PC-9 (cell line): ENCODE measurements around the gene DIS3. TPM values are rescaled to one million over a fixed set of nuclear protein-coding genes. Genes with fewer than 3 reads are reported as not detected.
A peak's percentile ranks its signal among the peaks of the same experiment; 100 is the strongest.

ENCODE experiments used
- BruUV-seq: library from RNA; stranded (reverse); fragments of 400-500 nt; replicated peaks from 2 replicates; lab custom pipeline; 2021; lab: Mats Ljungman, UMichigan
- CTCF ChIA-PET: fragments of 300-600 bp; sonication (Branson Sonifier 250); formaldehyde crosslinking; loops from one replicate; lab custom pipeline; 2022; ENCODE audit warnings: antibody characterized with exemption; lab: Charles Lee
- POLR2A ChIA-PET: fragments of 300-600 bp; sonication (Branson Sonifier 250); formaldehyde crosslinking; loops from one replicate; lab custom pipeline; 2022; ENCODE audit warnings: antibody characterized with exemption; ENCODE audit not compliant: unreplicated experiment; lab: Charles Lee
- DNase-seq, 2 experiments: peaks; one replicate each; pipeline versions ENCODE4 v3.0.0 to v3.0.0-alpha.2; 2015 to 2022; ENCODE audit warnings: mixed read lengths in 1 of 2
- H2AFZ ChIP-seq: fragments of 200-600 bp; sonication (generic); 2 replicates; pipeline ENCODE4 v1.8.1; 2017; ENCODE audit warnings: antibody characterized with exemption
- H3F3A ChIP-seq: fragments of 200-600 bp; sonication (generic); 2 replicates; pipeline ENCODE4 v1.8.1; 2017; ENCODE audit warnings: antibody characterized with exemption, mild to moderate bottlenecking, low read depth; ENCODE audit not compliant: insufficient read depth
- H3K27ac ChIP-seq: fragments of 200-600 bp; sonication (generic); 2 replicates; pipeline ENCODE4 v1.6.1; 2016; ENCODE audit warnings: mixed run types
- H3K27me3 ChIP-seq: fragments of 200-600 bp; sonication (generic); 2 replicates; pipeline ENCODE4 v1.6.1; 2016; ENCODE audit warnings: low read depth, mixed run types; ENCODE audit not compliant: insufficient read depth
- H3K36me3 ChIP-seq: fragments of 200-600 bp; sonication (generic); 2 replicates; pipeline ENCODE4 v1.6.1; 2016; ENCODE audit warnings: low read depth, mixed run types
- H3K4me1 ChIP-seq: fragments of 200-600 bp; sonication (generic); replicated peaks from 2 replicates; pipeline ENCODE4 v1.6.1; 2016; ENCODE audit warnings: mixed run types; ENCODE audit not compliant: insufficient read depth
- H3K4me2 ChIP-seq: fragments of 200-600 bp; sonication (generic); 2 replicates; pipeline ENCODE4 v1.6.1; 2017; ENCODE audit warnings: mixed run types
- H3K4me3 ChIP-seq: fragments of 200-600 bp; sonication (generic); 2 replicates; pipeline ENCODE4 v1.6.1; 2016; ENCODE audit warnings: mixed run types
- H3K79me2 ChIP-seq: fragments of 200-600 bp; sonication (generic); 2 replicates; pipeline ENCODE4 v1.6.1; 2017; ENCODE audit warnings: low read depth, mixed run types
- H3K9me2 ChIP-seq: fragments of 200-600 bp; sonication (generic); 2 replicates; pipeline ENCODE4 v1.8.1; 2017; ENCODE audit warnings: mild to moderate bottlenecking; ENCODE audit not compliant: insufficient read depth
- H3K9me3 ChIP-seq: fragments of 200-600 bp; sonication (generic); 2 replicates; pipeline ENCODE4 v1.8.1; 2016; ENCODE audit warnings: low read depth; ENCODE audit not compliant: insufficient read depth
- H4K20me1 ChIP-seq: fragments of 200-600 bp; sonication (generic); 2 replicates; pipeline ENCODE4 v1.8.1; 2017; ENCODE audit not compliant: insufficient read depth
- EZH2 ChIP-seq: fragments of 200-600 bp; sonication (generic); IDR thresholded peaks from 2 replicates; pipeline ENCODE4 v1.8.0; 2017; ENCODE audit warnings: antibody characterized with exemption, low read depth
- intact Hi-C: fragments of 100-400 bp; cut with micrococcal nuclease; formaldehyde crosslinking; loops from one replicate; pipeline ENCODE4 v1.10.0; 2022; ENCODE audit not compliant: unreplicated experiment
- total RNA-seq: library from RNA; stranded (reverse); gene quantifications from 2 replicates; pipeline ENCODE4 v1.2.3, GENCODE V29; 2021
- TF ChIP-seq, protein P1 (sequence below): fragments of 200-600 bp; sonication (generic); conservative IDR thresholded peaks from 2 replicates; pipeline ENCODE4 v1.6.1; 2017; ENCODE audit warnings: mixed run types, antibody characterized with exemption, mild to moderate bottlenecking, moderate library complexity

DIS3 gene
- total RNA-seq, 1 experiment from 2014 or later, result 23.6 TPM

- Histone ChIP-seq H4K20me1 (peaks cover 5% of the 10 kb centered on the region; the same call in 1 of the 2 replicates), H3K27me3 (no peaks in the 10 kb centered on the region), H3K36me3 (peaks cover 44% of the 10 kb centered on the region), H3F3A (peaks cover 12% of the 10 kb centered on the region; the same call in 1 of the 2 replicates), H2AFZ (no peak overlapping the region), H3K79me2 (no peaks in the 10 kb centered on the region), H3K27ac (no peak overlapping the region), H3K4me1 (no peaks in the 10 kb centered on the region), H3K4me3 (no peak overlapping the region), H3K4me2 (no peak overlapping the region), H3K9me2 (no peaks in the 10 kb centered on the region), H3K9me3 (no peaks in the 10 kb centered on the region)
- TF ChIP-seq, protein P1, sequence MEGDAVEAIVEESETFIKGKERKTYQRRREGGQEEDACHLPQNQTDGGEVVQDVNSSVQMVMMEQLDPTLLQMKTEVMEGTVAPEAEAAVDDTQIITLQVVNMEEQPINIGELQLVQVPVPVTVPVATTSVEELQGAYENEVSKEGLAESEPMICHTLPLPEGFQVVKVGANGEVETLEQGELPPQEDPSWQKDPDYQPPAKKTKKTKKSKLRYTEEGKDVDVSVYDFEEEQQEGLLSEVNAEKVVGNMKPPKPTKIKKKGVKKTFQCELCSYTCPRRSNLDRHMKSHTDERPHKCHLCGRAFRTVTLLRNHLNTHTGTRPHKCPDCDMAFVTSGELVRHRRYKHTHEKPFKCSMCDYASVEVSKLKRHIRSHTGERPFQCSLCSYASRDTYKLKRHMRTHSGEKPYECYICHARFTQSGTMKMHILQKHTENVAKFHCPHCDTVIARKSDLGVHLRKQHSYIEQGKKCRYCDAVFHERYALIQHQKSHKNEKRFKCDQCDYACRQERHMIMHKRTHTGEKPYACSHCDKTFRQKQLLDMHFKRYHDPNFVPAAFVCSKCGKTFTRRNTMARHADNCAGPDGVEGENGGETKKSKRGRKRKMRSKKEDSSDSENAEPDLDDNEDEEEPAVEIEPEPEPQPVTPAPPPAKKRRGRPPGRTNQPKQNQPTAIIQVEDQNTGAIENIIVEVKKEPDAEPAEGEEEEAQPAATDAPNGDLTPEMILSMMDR, result no peak
- TF ChIP-seq EZH2, result no peak
- BruUV-seq, result no TSS peak
- no peak for DNase-seq
- ChIA-PET POLR2A (no interaction called here), CTCF (no interaction called here)
- intact Hi-C loops, result no loop called here
These were observed 21.5 kb downstream of the DIS3 start for GRCh38 chr13:72760189-72760588.

GRCh38 chr13:72757792-72758535 lies 23.7 kb downstream of the DIS3 start:
- no peaks in the 10 kb centered on the region for H3K79me2 ChIP-seq
- ChIA-PET POLR2A (no interaction called here), CTCF (no interaction called here)
- TF ChIP-seq EZH2, result no peak
- peaks cover 5% of the 10 kb centered on the region; the same call in 1 of the 2 replicates for H4K20me1 ChIP-seq
- no peaks in the 10 kb centered on the region for H3K9me3 ChIP-seq
- H3K36me3 ChIP-seq, result peaks cover 51% of the 10 kb centered on the region
- intact Hi-C loops, result no loop called here
- DNase-seq, result no peak
- TSS peak; percentile 3 for BruUV-seq
- H3K9me2 ChIP-seq, result no peaks in the 10 kb centered on the region
- H3K4me2 ChIP-seq, result no peak overlapping the region
- H3K27me3 ChIP-seq, result no peaks in the 10 kb centered on the region
- no peaks in the 10 kb centered on the region for H3K4me1 ChIP-seq
- no peak overlapping the region for H2AFZ ChIP-seq
- H3F3A ChIP-seq, result peaks cover 12% of the 10 kb centered on the region; the same call in 1 of the 2 replicates
- H3K4me3 ChIP-seq, result no peak overlapping the region
- H3K27ac ChIP-seq, result no peak overlapping the region

GRCh38 chr13:72754111-72754510 lies 27.6 kb downstream of the DIS3 start:
- H3K27me3 ChIP-seq, result no peaks in the 10 kb centered on the region
- no peak overlapping the region for H2AFZ ChIP-seq
- ChIA-PET POLR2A (no interaction called here), CTCF (no interaction called here)
- no peaks in the 10 kb centered on the region for H3K4me1 ChIP-seq
- peaks cover 13% of the 10 kb centered on the region; the same call in 1 of the 2 replicates for H4K20me1 ChIP-seq
- H3K9me2 ChIP-seq, result no peaks in the 10 kb centered on the region
- H3K36me3 ChIP-seq, result peaks cover 38% of the 10 kb centered on the region
- H3F3A ChIP-seq, result peaks cover 9% of the 10 kb centered on the region; the same call in 1 of the 2 replicates
- no peak for DNase-seq
- H3K4me2 ChIP-seq, result no peak overlapping the region
- intact Hi-C loops, result no loop called here
- no TSS peak for BruUV-seq
- no peaks in the 10 kb centered on the region for H3K79me2 ChIP-seq
- no peak overlapping the region for H3K4me3 ChIP-seq
- H3K9me3 ChIP-seq, result no peaks in the 10 kb centered on the region
- no peak overlapping the region for H3K27ac ChIP-seq
- no peak for TF ChIP-seq EZH2
- TF ChIP-seq, protein P1, result no peak
